GM21423 (cell line): Measurements from ENCODE around the gene CYSTM1.
"Not testable (repeated sequence)": the region's sequence is repeated elsewhere in the genome, so short reads cannot be mapped to it uniquely, and the experiment has no call there.

ENCODE experiments used
- ATAC-seq: cut with Tn5 transposase; IDR thresholded peaks from one replicate; pipeline ENCODE4 v1.9.1; 2021; ENCODE audit warnings: mild to moderate bottlenecking, moderate library complexity; ENCODE audit not compliant: unreplicated experiment

The CYSTM1 gene

GRCh38 chr5:140148508-140148907 lies 26.5 kb upstream of the CYSTM1 start:
- no peak for ATAC-seq

DNA sequence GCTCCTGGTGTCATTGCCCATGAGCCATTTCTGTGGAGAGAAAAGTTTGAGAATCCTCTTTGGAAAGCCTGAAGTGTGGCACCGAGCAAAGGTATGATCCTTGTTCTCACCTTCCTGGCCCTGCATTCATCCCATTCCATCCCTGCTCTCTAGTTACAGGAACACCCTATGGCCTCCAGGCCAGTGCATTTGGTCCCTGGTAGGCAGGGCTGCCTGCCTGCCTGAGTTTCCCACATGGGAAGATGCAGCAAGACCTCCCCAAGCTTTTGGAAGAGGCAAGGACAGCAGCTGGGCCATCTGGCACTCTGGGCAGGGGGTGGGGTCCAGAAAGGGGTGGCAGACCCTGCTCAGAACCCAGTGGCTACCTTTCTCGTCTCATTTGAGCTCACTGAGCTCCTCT lies 24.8 kb upstream of the CYSTM1 start:
- ATAC-seq: no peak

DNA sequence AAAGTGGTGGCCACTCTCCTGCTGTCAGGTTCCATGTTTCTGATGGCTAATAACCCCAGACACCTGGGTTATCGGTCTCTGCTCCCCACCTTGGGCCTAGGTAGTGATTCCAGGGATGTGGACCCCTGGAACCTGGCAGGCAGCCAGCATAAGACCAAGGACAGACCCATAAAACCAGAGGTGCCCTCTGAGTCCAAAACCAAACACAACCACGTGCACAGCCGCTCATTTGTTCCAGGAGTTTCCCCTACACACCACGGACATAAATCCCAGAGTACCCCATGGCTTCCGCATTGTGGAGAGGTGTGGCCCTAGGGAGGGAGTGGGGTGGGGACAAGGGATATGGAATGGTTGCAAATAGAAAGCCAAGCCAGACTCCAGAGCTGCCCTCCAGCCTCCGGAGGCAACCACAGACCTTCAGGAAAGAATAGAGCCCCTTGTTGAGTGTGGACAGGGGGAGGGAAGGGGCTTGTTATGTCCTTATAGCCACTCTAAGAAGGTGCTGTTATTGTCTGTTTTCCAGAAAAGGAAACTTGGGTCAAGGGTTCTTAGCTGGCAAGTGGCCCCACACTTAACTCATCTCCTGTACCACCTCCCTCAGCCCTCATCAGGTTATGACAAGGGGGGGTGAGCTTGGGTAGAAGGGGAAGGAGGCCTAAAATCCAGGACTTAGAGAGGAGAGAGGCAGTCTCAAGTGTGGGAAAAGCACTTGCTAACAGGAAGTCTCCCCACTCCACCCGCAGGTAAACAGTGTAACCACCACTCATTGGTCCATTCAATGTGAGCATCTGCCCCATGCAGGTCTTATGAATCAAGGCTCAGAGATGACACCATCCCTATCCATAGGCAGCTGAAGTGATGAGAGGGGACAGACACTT lies 23.6 kb upstream of the CYSTM1 start:
- no peak for ATAC-seq

DNA sequence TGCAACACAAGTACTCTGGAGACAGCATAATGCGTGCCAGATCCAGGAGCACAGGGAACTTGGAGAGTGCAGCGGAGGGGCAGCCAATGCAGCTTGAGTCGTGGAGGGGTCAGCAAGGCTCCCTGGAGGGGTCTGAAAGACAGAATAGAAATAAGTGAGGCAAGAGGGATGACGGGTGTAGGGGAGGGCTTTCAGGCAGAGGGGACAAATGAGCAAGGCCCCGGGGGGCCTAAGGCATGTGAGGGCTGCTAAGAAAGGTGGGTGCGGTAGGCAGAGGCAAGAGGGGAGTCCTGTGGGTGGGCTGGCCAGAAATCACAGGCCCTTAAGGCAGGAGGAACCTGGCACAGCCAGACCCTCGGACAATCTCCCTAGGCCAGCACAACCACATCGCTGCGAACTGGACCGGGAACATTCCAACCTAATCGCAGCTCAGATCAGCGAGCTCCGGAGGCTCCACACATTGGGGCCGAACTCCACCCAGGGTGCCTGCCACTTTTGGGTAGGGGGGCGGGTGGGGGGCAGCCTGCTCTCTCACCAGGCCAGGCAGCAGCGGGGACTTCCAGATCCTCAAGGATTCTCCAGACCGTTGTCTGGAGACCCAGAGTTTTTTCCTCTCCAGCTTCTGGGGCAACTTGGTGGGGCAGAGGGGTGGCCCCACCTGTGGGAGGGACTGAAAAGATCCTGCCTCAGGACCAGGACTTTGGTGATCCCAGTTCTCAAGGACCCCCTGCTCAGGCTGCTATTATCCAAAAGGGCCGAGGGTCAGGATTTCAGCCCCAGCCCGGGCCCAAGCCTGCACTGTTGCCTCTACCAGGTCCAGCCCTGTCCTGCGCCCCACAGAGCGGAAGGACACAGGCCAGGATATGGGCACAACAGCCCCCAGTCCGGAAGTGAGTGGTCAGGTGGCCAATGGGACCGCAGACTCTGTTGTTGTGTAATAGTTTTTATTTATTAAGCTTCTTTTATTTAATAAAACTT lies 22.7 kb upstream of the CYSTM1 start:
- ATAC-seq: no peak

GRCh38 chr5:140153255-140153654 lies 21.7 kb upstream of the CYSTM1 start:
- ATAC-seq: no peak

GRCh38 chr5:140153905-140154304 lies 21.1 kb upstream of the CYSTM1 start:
- no peak for ATAC-seq

DNA sequence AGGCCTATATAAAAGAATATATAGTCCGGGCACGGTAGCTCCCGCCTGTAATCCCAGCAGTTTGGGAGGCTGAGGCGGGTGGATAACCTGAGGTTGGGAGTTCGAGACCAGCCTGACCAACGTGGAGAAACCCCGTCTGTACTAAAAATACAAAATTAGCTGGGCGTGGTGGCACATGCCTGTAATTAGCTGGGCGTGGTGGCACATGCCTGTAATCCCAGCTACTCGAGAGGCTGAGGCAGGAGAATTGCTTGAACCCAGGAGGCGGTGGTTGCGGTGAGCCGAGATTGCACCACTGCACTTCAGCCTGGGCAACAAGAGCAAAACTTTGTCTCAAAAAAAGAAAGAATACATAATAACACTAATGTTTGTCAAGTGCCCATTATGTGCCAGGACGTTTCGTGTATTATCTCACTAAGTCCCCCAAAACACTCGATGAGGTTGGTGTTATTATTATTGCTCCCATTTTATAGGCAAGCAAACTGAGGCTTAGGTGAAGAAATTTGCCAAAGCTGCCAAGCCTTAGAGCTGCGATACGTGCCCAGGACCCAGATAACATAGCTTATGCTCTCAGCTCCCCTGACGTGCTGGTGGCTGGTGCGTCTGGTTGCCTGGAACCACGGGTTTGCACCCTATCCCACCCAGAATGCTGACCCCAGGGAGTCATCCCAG lies 20.1 kb upstream of the CYSTM1 start:
- ATAC-seq: not testable (repeated sequence)

DNA sequence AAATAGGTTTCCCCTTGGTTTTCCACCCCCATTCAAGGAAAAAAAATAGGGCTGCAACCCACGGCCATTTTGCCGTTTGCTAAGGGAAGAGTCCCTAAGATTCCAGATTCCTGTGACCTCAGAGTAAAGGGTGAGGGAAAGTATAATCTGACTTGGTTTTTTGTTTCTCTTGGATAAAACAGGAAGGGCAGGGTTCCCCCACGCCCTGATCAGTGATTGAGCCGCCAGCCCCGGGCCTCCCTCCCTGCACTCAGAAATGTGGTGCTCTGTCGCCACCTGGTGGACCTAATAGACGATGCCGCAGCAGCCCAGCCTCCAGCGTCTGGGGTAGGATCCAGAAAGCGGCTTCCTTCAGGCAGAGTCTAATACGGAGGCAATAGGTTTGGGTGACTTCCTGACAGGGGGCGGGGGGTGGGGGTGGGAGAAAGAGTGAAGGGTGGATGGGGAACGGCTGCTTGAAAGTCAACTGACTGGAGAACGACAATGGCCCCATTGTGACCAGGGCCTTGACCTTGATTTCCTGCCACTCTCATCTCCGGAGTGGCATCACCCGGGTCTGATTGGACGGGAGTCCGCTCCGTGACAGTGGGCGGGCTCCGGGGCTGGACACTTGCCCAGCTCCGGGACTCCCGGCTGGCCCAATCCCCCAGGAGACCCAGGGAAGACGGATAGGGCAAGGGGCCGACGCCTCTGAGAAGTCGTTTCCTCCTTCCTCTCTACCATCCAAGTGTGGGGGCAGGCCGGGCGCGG lies 17.8 kb upstream of the CYSTM1 start:
- peak; percentile 91 for ATAC-seq

DNA sequence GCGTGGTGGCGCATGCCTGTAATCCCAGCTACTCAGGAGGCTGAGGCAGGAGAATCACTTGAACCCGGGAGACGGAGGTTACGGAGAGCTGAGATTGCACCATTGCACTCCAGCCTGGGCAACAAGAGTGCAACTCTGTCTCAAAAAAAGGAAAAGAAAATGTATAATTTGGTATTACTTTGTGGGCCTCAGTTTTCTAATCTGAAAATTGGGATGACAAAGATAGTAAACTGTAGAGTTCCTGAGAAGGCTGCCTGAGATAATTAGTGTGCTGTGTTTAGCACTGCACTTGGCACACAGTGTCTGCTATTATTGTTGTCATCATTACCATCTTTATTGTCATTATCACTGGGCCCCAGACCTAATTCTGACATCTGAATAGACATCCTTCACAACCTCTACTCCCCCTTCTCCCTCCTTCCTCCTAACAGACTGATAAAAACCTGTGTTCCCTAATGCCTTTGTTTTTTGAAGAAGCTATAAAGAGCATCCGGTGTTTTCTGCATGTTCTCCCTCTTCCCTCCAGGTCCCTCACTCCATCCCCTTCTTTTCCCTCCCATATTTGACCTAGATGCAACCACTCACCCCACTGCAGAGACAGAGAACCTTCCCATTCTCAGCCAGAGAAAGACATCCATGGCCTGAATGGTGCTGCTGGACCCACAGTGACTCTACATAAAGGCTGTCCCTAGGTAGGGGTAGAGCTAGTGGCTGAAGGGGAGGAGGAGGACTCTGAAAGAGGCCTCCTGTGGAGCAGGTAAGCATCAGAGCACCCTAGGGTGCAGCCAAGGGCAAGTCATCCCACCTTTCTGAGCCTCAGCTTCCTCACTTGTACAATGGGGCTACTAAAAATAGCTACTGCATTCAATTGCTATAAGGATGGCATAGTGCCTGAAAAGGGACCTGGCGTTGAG lies 15.7 kb upstream of the CYSTM1 start:
- no peak for ATAC-seq

DNA sequence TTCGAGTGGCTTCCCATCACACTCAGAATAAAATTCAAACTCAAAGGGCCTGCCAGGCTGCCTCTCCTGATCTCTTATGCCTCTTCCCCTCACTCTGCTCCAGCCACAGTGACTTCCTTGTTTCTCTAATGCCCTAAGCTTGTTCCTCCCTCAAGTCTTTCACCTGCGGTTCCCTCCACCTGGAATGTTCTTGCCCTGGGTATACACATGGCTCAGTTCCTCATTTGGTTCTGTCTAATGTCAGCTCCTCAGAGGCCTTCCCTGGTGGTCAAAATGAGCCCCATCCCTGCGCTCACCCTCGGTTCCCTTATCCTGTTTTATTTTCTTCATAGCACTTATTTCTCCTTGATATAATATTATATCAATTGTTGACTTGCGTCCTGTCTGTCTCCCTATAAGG lies 12.7 kb upstream of the CYSTM1 start:
- no peak for ATAC-seq

- no peak for ATAC-seq
These were observed 12.2 kb upstream of the CYSTM1 start for GRCh38 chr5:140162781-140163180.

DNA sequence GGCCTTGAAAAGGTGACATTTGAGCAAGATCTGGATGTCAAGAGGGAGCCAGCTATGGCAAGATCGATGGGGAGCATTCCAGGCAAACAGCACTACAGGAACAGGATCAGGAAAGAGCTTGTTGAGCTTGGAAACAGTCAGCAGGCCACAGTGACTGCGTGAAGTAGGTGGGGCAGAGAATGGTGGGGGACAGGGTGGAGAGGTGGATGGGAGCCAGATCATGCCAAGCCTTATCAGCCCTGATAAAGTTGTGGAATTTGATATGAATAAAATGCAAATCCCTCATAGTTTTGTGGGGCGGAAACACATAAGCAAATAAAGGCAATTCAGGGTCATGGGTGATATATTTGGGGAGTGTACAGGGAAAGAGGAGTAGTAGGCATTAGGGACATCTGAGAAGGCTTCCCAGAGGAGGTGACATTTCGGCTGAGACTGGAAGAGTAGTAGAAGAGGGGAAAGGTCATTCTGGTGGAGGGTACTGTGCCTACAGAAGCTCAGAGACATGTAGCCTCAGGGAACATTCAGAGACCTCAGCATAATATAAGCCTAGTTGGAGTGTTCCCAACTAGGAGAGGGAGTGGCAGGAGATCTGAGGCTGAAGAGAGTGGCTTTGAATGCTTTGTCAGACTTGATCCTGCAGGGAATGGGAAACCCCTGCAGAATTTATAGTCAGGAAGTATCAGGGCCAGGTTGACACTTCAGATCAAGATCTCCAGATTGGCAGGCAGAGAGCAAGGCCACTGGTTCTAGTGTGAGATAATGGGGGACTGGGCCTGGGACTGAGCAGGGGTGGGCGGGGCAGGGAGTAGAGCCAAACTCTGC lies 9.7 kb upstream of the CYSTM1 start:
- ATAC-seq: no peak

- no peak for ATAC-seq
These were observed 9.1 kb upstream of the CYSTM1 start for GRCh38 chr5:140165923-140166270.

- ATAC-seq: no peak
These were observed 8.1 kb upstream of the CYSTM1 start for GRCh38 chr5:140166911-140167310.

GRCh38 chr5:140168371-140168770 lies 6.6 kb upstream of the CYSTM1 start:
- no peak for ATAC-seq

DNA sequence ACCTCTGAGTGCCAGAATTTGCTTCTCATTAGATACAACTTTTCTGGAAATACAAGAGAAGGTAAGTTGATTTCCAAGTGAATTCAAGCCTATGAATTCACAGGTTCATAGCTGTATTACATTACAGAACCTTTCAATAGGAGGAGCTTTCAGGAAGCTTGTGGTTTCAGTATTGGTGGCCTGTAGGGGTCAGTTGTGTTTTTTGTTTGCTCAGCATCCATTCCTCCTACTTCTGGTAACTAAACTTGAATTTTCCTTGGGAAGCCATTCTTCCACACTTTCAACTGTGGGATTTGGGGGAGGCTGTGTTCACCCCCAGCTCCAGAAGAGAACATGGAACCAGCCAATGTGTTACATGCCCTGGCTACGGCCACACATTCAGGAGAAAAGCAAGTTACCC lies 5.6 kb upstream of the CYSTM1 start:
- no peak for ATAC-seq

DNA sequence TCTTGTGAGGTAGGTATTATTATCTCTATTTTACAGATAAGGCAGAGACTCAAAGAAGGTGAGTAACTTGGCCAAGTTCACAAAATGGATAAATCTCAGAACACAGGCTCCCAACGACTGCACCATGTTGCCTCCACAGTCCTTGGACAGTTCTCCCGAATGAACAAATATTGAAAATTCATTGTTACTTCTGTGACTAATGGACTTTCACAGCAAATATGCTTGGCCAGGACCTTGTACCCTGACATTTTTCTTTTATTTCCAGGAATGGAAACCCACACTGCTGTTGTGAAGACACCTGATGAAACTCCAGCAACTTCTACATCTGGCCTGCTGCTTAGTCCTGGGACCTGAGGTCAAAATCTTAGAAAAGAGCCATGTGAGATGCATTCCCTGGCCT lies 2.5 kb upstream of the CYSTM1 start:
- no peak for ATAC-seq

- ATAC-seq: no peak
These were observed 974 bp upstream of the CYSTM1 start for GRCh38 chr5:140174014-140174413.
